Measurements from ENCODE around the gene SLC7A11.

The SLC7A11 gene

DNA sequence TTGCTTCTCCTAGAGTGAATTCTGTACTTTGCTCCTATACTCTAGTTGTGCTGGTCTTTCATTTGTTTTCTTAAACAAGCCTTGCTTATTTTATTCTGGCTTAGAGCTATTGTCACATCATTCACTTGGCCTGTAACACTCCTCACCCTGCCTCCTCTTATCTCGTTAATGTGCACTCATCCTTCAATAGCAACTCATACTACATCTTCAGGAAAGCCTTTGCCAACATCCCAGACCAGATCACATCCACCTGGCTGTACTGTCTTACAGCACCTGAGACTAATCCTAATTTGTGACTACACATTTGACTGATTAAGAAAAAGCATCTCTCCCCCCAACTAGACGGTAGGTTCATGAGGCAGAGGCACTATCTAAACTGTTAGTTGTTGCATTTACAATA lies 80.8 kb downstream of the SLC7A11 start:
- no peak for DNase-seq (ENCODE audit: low read depth)
- no peak overlapping the region for H3K4me3 ChIP-seq (ENCODE audit: low read depth, low read length)
- TF ChIP-seq, protein P1, sequence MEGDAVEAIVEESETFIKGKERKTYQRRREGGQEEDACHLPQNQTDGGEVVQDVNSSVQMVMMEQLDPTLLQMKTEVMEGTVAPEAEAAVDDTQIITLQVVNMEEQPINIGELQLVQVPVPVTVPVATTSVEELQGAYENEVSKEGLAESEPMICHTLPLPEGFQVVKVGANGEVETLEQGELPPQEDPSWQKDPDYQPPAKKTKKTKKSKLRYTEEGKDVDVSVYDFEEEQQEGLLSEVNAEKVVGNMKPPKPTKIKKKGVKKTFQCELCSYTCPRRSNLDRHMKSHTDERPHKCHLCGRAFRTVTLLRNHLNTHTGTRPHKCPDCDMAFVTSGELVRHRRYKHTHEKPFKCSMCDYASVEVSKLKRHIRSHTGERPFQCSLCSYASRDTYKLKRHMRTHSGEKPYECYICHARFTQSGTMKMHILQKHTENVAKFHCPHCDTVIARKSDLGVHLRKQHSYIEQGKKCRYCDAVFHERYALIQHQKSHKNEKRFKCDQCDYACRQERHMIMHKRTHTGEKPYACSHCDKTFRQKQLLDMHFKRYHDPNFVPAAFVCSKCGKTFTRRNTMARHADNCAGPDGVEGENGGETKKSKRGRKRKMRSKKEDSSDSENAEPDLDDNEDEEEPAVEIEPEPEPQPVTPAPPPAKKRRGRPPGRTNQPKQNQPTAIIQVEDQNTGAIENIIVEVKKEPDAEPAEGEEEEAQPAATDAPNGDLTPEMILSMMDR (conservative IDR thresholded peaks at IDR 0.05; ENCODE audit: low read depth, low read length) = no peak

DNA sequence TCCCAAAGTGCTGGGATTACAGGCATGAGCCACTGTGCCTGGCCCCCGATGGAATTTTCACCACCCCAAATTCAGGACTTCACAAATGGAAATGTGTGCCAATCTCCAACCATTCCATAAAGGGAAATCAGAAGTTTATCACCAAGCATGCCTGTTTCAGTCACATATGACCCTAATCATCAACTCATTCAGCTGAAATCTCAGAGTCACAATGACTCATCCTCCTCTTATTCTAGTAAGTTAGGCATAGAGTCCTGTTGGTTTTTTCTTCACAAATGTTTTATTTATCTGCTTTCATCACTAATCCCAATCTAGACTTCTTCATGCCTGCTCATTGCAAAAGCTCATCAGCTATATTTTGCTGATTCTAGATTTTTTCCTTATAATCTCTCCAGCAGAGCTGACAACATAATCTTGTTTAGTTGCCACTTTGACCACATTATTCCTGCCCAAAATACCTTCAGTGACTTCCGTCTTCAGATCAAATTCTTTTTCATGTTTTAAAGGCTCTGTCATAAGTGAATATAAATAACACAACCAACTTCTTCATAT lies 83.3 kb downstream of the SLC7A11 start:
- no peak overlapping the region for H3K4me3 ChIP-seq (ENCODE audit: low read depth, low read length)
- TF ChIP-seq, protein P1 (conservative IDR thresholded peaks at IDR 0.05; ENCODE audit: low read depth, low read length) = no peak
- DNase-seq (ENCODE audit: low read depth) = peak; percentile 83

DNA sequence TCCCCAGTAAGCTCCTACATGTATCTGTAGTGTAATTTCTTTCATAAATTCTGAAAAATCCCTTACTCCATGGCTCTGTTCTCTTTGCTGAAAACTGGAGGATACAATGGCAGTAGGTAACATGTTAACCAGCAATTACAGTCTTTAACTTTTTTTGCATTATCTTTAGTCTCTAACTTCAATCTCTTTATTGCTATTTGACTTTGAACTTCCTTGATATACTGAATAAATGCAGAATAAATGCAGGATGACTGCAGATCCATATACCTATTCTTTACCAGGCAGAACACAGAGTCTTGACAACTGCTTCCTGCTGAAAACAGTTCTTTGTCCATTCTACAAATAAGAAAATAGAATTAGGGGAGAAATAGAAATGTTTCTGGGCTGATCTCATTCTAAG lies 101.3 kb downstream of the SLC7A11 start:
- H3K4me3 ChIP-seq (ENCODE audit: low read depth, low read length) = no peak overlapping the region
- DNase-seq (ENCODE audit: low read depth) = no peak
- TF ChIP-seq, protein P1 (conservative IDR thresholded peaks at IDR 0.05; ENCODE audit: low read depth, low read length) = no peak

DNA sequence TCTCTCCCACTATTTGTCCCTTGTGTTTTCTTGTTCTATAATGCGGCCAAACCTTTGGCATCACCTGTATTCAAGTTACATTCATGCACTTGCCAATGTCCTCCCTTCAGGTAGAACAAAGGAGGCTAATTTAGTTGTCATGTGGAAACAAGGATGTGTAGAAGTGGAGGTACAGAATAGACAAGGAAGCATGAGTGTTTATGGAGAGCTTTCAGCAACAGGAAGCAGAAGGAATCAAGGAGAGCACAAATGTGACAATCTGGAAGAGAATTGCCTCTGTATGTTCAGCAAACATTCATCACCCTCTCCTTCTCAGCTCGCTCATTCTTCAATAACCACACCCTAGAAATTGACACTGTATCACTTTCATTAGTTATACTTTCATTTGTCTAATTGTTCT lies 103.4 kb downstream of the SLC7A11 start:
- TF ChIP-seq, protein P1 (conservative IDR thresholded peaks at IDR 0.05; ENCODE audit: low read depth, low read length) = no peak
- H3K4me3 ChIP-seq (ENCODE audit: low read depth, low read length) = no peak overlapping the region
- no peak for DNase-seq (ENCODE audit: low read depth)

DNA sequence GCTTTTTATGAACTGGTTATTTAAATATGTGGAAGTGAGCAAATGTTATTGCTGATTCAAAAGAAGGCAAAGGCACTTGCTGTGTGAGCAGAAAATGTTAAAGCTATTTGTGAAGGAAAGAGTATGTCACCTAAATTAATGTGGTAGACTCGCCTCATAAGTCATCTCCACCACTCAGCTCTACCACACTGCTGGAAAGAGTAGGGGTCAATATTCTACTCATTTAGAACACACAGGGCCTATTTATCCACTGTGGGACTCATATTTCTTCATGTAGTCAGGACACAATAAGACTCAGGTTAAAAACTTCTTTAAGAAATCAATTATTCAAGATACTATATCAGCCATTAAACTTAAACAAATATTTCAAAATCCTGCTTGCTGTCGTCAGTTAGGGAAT lies 106.5 kb downstream of the SLC7A11 start:
- H3K4me3 ChIP-seq (ENCODE audit: low read depth, low read length) = no peak overlapping the region
- no peak for DNase-seq (ENCODE audit: low read depth)
- TF ChIP-seq, protein P1 (conservative IDR thresholded peaks at IDR 0.05; ENCODE audit: low read depth, low read length) = no peak

DNA sequence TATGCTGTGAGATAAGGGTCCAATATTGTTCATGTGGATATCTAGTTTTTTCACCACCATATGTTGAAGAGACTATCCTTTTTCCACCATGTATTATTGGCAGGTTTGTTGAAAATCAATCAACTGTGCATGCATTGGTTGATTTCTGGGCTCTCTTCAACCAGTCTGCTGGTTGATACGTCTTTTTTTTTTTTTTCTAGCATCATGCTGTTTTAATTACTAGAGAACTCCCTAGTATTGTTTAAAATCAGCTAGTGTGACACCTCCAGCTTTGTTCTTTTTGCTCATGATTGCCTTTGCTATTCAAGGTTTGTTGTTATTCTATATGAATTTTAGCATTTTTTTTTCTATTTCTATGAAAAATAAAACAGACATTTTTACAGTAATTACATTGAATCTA lies 123.9 kb downstream of the SLC7A11 start:
- H3K4me3 ChIP-seq (ENCODE audit: low read depth, low read length) = no peak overlapping the region
- no peak for DNase-seq (ENCODE audit: low read depth)
- TF ChIP-seq, protein P1 (conservative IDR thresholded peaks at IDR 0.05; ENCODE audit: low read depth, low read length) = no peak

DNA sequence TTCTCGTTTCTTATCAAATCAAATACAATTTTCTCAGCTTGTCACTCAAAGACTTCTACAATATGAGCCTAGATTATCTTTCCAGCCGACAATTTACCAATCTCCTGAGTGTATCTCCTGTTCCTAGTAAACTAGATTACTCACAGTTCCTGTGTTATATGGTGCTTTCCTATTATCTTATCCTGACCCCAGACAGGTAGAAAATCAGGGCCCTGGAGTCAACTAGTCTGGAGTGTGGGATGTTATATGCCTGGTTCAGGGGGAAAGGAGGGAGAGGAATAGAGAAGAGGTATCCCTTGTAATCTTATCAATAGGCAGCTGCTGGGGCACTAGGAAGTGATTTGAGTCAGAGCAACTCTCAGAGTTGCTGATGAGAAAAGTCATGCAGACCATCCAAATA lies 127.1 kb downstream of the SLC7A11 start:
- no peak for DNase-seq (ENCODE audit: low read depth)

More for the DNA sequence above, 127.1 kb downstream of the SLC7A11 start:
- no peak overlapping the region for H3K4me3 ChIP-seq (ENCODE audit: low read depth, low read length)
- TF ChIP-seq, protein P1 (conservative IDR thresholded peaks at IDR 0.05; ENCODE audit: low read depth, low read length) = no peak
